Astrocyte (in vitro differentiated cells and primary cell): ENCODE results near the gene PLEKHG3.

ENCODE experiments used
- CTCF ChIP-seq: IDR thresholded peaks from 2 replicates; pipeline ENCODE4 v1.5.1; 2011; ENCODE audit warnings: low read depth, mild to moderate bottlenecking, inconsistent platforms, low read length, moderate library complexity; ENCODE audit not compliant: insufficient read depth
- EZH2 ChIP-seq: IDR thresholded peaks from 2 replicates; pipeline ENCODE4 v1.6.1; 2012; ENCODE audit warnings: mild to moderate bottlenecking, low read length, inconsistent platforms; ENCODE audit not compliant: insufficient read depth

- TF ChIP-seq CTCF: no peak
- no peak for TF ChIP-seq EZH2
These were observed 6.8 kb downstream of the PLEKHG3 start for GRCh38 chr14:64711039-64711438.
